ENCODE data around the gene GET4. TPM values are rescaled to one million over a fixed set of nuclear protein-coding genes. Genes with fewer than 3 reads are reported as not detected.

The GET4 gene
- total RNA-seq, 1 donor from 2014 or later = 17.2 TPM

GRCh38 chr7:833601-834258, 42.6 kb upstream of the GET4 start:
- no peak overlapping the region for H3K27ac ChIP-seq
- Mint-ChIP-seq H3K27ac (peak overlapping the region; percentile 72), H3K27me3 (ENCODE audit: insufficient read depth, low read depth) (no peaks in the 10 kb centered on the region), H3K36me3 (peaks cover 4% of the 10 kb centered on the region), H3K9me3 (no peaks in the 10 kb centered on the region), H3K4me1 (peaks cover 22% of the 10 kb centered on the region), H3K4me3 (no peak overlapping the region)
- peaks cover 84% of the 10 kb centered on the region for H4K20me1 ChIP-seq (ENCODE audit: low read depth)
- H3K36me3 ChIP-seq = no peaks in the 10 kb centered on the region
- no peaks in the 10 kb centered on the region for H3K27me3 ChIP-seq
- H3F3A ChIP-seq (ENCODE audit: low read depth) = no peaks in the 10 kb centered on the region
- no peak overlapping the region for H2AFZ ChIP-seq (replicated peaks)
- no peak overlapping the region for H3K4me2 ChIP-seq
- DNase-seq (ENCODE audit: low spot score) = no peak
- no peak for TF ChIP-seq EZH2 (IDR thresholded peaks at IDR 0.05)
- no peak for TF ChIP-seq EZH2phosphoT487 (IDR thresholded peaks at IDR 0.05)
- TF ChIP-seq CTCF (IDR thresholded peaks at IDR 0.05) = no peak
- H3K4me3 ChIP-seq = no peak overlapping the region
- H3K79me2 ChIP-seq (ENCODE audit: low read depth) = peaks cover 98% of the 10 kb centered on the region
- H3K9me3 ChIP-seq (ENCODE audit: low read depth) = no peaks in the 10 kb centered on the region
- H3K4me1 ChIP-seq = no peaks in the 10 kb centered on the region
- no peak overlapping the region for H3K9ac ChIP-seq

- Histone ChIP-seq H3K36me3 (no peaks in the 10 kb centered on the region), H3K79me2 (ENCODE audit: low read depth) (peaks cover 92% of the 10 kb centered on the region), H2AFZ (replicated peaks) (no peak overlapping the region), H3K4me2 (no peak overlapping the region), H3F3A (ENCODE audit: low read depth) (no peaks in the 10 kb centered on the region), H3K9ac (no peak overlapping the region), H3K27me3 (no peaks in the 10 kb centered on the region), H3K27ac (no peak overlapping the region), H3K4me3 (no peak overlapping the region), H3K4me1 (no peaks in the 10 kb centered on the region), H4K20me1 (ENCODE audit: low read depth) (peaks cover 80% of the 10 kb centered on the region), H3K9me3 (ENCODE audit: low read depth) (no peaks in the 10 kb centered on the region)
- Mint-ChIP-seq H3K9me3 (no peaks in the 10 kb centered on the region), H3K27me3 (ENCODE audit: insufficient read depth, low read depth) (no peaks in the 10 kb centered on the region), H3K4me3 (no peak overlapping the region), H3K4me1 (peaks cover 20% of the 10 kb centered on the region), H3K27ac (peak overlapping the region; percentile 74), H3K36me3 (peaks cover 5% of the 10 kb centered on the region)
- TF ChIP-seq EZH2phosphoT487 (IDR thresholded peaks at IDR 0.05) (no peak), EZH2 (IDR thresholded peaks at IDR 0.05) (no peak), CTCF (IDR thresholded peaks at IDR 0.05) (no peak)
- no peak for DNase-seq (ENCODE audit: low spot score)
These were observed 42.1 kb upstream of the GET4 start for GRCh38 chr7:834277-834676.

DNA sequence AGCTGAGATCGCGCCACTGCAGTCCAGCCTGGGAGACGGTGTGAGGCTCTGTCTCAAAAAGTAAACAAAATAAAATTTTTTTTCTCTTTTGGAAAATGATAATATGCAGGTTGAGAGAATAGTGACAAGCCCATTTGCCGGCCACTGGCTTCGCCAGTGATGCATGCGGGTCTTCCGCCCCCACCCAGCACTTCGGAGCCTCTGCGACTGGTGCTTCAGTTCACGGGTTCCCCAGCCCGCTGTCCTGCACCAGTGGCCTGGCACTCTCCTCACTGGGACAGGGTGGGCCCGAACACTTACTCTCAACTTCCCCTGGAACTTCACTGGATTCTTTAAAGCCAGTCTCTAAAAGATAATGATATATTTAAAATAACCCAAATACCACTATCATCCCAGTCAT, 41.3 kb upstream of the GET4 start:
- H3K27me3 ChIP-seq = no peaks in the 10 kb centered on the region
- no peak overlapping the region for H3K27ac Mint-ChIP-seq
- no peaks in the 10 kb centered on the region for H3K4me1 ChIP-seq
- TF ChIP-seq CTCF (IDR thresholded peaks at IDR 0.05) (no peak), EZH2 (IDR thresholded peaks at IDR 0.05) (no peak), EZH2phosphoT487 (IDR thresholded peaks at IDR 0.05) (no peak)
- no peaks in the 10 kb centered on the region for H3F3A ChIP-seq (ENCODE audit: low read depth)
- peaks cover 20% of the 10 kb centered on the region for H3K4me1 Mint-ChIP-seq
- peaks cover 89% of the 10 kb centered on the region for H3K79me2 ChIP-seq (ENCODE audit: low read depth)
- no peaks in the 10 kb centered on the region for H3K9me3 Mint-ChIP-seq
- H3K27ac ChIP-seq = no peak overlapping the region
- peaks cover 75% of the 10 kb centered on the region for H4K20me1 ChIP-seq (ENCODE audit: low read depth)
- no peak overlapping the region for H3K4me2 ChIP-seq
- no peak for DNase-seq (ENCODE audit: low spot score)
- no peak overlapping the region for H3K4me3 ChIP-seq
- peaks cover 10% of the 10 kb centered on the region for H3K36me3 Mint-ChIP-seq
- no peak overlapping the region for H3K4me3 Mint-ChIP-seq
- H3K36me3 ChIP-seq = no peaks in the 10 kb centered on the region
- no peak overlapping the region for H2AFZ ChIP-seq (replicated peaks)
- H3K9me3 ChIP-seq (ENCODE audit: low read depth) = no peaks in the 10 kb centered on the region
- H3K9ac ChIP-seq = no peak overlapping the region
- H3K27me3 Mint-ChIP-seq (ENCODE audit: insufficient read depth, low read depth) = peaks cover 4% of the 10 kb centered on the region
